Posterior vena cava (tissue), 2 donors: ENCODE measurements around the gene TMIGD3. TPM values are rescaled to one million over a fixed set of nuclear protein-coding genes. Genes with fewer than 3 reads are reported as not detected.
"Not testable (repeated sequence)": the region's sequence is repeated elsewhere in the genome, so short reads cannot be mapped to it uniquely, and the experiment has no call there.

ENCODE experiments used
- DNase-seq: peaks from one replicate; pipeline ENCODE4 v3.0.0-alpha.2; 2020; ENCODE audit warnings: low spot score
- intact Hi-C, 2 donors: fragments of 100-400 bp; cut with DNase I; formaldehyde crosslinking; loops; one replicate each; pipeline versions ENCODE4 v1.14.1 to v1.14.2; 2022 to 2023
- long read RNA-seq, 2 donors: library from polyadenylated mRNA; unstranded; transcript quantifications; one replicate each; pipeline ENCODE4 v2.0.0, GENCODE V29; 2020 to 2021
- total RNA-seq, 2 donors: library from RNA; stranded (reverse); fragmentation: NEBNext Ultra II Directional; extraction: Animal tissue kit (Norgen Biotek cat#: 25700); gene quantifications; one replicate each; pipeline ENCODE4 v1.2.1, GENCODE V29; 2021
- donor health status: DM: yes; HTN: yes; CAD: no.
- donor health status: DM: yes; HTN: yes; CAD: no.

Gene TMIGD3
- total RNA-seq = 1 to 10 TPM; 4.2 to 7.1 TPM
- long read RNA-seq, donor 1 = 0 reads
- long read RNA-seq, donor 2 = 0 reads

DNA sequence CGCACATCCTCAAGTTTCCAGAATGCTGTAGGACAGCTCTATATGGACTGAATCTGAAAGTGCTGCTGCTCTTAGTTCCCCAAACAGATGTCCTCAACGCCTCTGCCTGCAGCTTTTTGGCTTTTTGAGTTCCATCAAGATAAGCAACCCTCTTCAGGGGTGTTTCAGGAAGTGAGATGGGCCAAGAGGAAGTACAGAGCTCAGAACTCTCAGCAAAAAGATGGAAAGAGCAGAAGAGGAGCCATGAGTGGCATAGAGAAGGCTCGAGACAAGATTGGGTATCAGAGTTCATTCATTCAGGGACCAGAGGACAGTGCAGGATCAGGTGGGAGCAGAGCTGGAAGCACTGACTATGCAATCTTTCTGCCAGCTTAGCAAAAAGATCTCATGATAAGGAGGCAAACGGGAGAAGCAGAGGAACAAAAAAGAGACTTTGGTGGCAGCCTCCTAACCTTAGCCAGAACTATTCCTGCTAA lies at the start of gene TMIGD3, which contains the start of gene ADORA3:
TMIGD3 (minus strand) TSS at position 49 of the 476 bp plus-strand sequence. CDS start 279 bp downstream, outside the sequence.
ADORA3 (minus strand) TSS at position 49 of the 476 bp plus-strand sequence. CDS start 279 bp downstream, outside the sequence.
- intact Hi-C loops = loop anchor here in 1 of 2 donors (10.0 kb wide), 1 partner anchor 241 kb away; no protein-coding TSS in a partner anchor
- DNase-seq = no peak

DNA sequence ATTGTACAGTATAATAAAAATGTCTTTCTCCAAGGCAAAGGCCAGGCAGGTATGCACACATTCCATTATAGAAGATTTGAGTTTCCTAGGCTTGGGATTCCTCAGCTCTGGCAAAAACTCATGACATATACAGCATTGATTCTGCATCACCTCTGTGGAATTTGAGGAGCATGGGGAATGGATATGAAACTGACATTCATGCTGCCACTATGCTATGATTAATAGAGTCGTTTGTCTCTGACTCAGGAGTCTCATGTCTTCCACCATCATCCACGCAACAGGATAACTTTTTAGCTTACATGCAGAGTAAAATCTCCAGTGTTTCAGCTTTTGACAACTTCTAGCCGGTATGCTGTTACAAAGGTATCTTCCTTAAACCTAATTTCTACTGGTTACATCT lies 49.8 kb upstream of the TMIGD3 start:
- no peak for DNase-seq

DNA sequence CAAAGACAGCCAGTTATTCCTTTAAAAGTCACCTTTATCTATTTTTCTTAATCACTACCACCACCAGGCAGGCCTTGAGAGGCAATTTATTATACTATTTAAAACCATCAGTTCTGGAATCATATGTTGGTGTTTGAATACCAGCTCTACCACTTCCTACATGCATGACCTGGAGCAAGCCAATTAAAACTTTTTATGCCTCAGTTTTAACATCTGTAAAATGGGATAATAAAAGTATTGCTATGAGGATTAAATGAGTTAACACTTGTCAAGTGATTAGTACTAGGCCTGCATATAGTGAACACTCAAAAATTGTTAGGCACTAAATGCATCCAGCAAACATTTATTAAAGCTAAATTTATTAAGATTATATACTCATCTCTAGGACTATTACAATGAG lies 49.2 kb upstream of the TMIGD3 start:
- no peak for DNase-seq
- intact Hi-C loops = no loop called here

More for the DNA sequence above, 49.8 kb upstream of the TMIGD3 start:
- intact Hi-C loops = no loop called here

DNA sequence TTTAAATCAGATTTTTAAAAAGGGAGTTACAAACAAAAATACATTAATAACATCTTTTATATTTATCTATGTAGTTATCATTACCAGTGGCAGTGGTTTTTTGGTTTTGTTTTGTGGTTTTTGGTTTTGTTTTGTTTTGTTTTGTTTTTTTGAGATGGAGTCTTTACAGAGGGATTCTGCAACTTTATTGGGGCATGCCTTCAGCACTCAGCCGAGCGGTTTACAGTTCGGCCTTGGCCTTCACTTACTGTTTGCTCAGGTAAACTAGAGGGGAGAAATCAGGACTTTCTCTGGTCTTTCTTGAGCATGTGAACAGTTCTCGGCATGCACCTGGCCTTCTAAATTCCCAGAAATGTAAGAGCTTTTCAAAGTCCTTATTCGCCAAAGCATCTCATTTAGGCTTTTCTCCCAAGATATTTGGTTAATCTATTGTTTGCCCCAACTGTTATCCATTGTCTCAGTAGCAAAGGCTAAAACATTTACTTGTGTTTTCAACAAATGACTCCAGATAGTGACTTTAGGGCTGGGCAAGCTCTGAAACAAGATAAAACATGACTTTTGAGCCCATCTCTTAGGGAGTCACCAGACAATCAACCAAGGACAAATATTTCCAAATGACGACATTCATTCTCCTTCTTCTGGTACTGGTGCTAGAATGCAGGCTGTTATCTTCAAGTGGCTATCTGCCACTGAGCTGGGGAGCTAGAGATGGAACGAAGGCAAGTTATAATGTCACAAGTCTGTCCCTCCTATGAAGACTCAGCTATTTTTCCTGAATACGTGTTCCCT lies 48.4 kb upstream of the TMIGD3 start:
- intact Hi-C loops = no loop called here
- no peak for DNase-seq

DNA sequence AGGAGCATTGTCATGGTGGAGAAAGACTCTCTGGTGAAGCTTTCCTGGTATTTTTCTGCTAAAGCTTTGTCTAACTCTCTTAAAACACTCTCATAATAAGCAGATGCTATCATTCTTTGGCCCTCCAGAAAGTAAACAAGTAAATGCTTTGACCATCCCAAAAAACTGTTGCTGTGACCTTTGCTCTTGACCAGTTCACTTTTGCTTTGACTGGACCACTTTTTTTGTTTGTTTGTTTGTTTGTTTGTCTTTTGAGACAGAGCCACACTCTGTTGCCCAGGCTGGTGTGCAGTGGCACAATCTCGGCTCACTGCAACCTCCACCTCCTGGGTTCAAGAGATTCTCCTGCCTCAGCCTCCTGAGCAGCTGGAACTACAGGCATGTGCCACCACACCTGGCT lies 44.4 kb upstream of the TMIGD3 start:
- DNase-seq, intact Hi-C loops: not testable (repeated sequence)

DNA sequence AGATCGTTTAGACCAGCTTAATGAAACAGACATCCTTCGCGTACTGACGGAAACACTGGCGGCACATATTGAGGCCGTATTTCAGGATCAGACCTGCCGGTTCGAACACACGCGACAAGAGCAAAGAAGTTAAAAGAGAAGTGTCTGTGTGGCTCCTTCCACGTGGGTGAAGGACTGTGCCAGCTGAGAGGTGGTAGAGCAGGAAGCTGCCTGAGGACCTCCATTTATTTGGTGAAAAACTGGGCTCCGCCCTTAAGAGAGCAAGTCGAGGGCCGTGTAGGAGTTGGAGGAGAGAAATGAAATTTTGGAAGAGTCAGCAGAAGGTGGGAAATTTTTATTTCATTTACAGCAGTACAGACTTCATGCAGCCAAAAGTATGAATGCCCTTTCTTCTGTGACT lies 38.8 kb upstream of the TMIGD3 start:
- DNase-seq = no peak
- intact Hi-C loops = no loop called here

DNA sequence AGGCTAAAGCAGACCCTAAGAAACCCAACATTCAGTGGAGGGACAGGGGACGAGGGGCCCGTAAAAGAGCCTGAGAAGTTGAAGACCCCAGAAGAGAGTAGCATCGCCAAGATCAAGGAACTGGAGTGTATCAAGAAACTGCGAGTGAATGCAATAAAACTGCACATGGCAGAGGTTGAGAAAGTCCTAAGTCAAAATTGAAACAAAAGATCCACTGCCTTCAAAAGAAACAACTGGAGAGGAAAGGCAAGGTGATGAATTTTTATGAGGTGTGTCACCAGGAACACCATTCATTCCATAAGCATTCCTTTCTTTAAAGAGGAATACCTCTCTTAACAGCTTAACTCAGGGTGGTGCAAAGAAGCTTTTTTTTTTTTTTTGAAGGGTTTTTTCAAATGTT lies 38.3 kb upstream of the TMIGD3 start:
- no peak for DNase-seq
- intact Hi-C loops = no loop called here

DNA sequence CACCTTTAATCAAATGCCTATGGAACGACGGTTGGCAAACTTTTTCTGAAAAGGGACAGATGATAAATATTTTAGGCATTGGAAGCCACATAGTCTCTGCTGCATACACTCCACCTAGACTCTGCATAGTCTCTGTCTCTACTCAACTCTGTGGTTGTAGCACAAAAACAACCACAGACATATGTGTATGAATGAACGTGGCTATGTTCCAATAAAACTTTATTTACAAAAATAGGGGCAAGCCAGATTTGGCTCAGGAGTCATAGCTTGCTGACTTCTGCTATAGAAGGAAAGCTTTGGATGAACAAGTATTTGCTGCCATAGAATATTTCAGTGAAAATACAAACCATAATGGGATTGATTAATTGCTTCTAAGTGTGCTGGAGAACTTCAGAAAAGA lies 37.5 kb upstream of the TMIGD3 start:
- DNase-seq = no peak
- intact Hi-C loops = no loop called here

DNA sequence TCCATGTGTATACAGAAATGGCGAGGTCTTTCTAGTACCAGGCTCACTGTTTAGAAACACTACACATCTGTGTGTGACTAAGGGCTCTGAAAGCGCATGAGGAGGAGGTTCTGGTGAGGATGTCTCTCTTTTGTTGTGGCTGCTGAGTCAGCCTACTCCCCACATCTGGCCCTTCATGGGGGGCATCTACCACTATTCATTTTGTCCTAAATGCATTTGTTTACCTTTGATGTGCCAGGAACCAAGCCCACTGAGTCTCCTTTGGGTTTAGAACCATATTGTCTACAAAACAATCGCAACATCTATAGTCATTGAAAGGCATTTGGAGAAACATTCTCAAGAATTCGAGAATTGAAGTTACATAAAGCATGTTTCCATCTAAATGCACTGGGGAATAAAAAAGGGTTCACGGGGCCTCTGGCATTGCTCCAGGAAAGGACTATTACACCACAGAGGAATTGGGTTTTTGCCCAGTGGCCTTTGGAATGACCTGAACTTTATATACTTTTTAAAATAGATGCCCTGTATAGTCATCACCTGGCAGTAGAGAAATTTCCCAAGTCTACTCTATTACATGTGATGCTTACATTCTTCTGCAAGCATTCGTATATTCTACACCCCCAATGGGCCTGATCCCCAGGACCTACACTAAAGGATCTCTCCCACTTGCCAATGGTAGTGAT lies 35.1 kb upstream of the TMIGD3 start:
- DNase-seq = no peak
- intact Hi-C loops = no loop called here

DNA sequence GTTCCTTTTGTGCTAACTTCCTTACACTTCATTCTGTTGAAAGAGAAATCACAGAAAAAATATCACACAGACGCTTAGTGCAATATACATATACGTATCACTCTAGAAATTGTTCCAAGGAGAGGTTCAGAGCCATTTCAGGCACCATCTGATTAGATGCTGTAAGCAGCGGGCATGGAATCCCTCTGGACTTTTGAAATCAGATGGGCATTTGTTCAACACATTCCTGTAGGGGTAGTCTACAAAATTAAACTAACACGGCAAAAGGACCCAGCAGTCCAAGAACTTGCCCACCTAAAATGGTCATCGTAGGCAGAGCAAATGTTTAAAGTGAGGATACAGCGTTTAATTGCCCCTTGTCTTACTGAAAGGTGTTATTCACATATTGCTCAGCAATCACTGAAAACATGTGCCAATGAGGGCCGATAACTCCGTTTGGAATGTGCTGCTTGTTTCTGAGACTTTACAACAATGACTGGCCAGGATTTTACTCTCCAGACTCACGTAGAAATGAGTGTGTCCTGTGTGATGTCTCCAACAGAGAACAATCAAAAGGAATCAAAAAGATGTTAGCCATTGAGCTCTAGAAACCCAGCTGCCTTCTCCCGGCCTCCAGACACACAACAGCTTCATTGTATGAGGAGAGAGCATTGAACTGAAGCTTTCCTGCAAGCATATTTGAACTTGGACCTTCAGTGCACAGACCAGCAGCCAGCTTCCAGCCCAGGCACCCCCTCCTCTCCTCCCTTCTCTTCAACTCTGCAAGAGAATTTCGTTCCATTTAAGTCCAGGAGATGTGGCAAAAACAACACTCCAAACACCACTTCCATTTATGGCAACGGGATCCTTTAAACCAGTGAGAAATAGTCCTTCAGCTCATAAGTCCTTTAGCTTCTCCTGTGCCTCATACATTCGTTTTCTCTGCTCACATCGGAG lies 32.1 kb upstream of the TMIGD3 start:
- no peak for DNase-seq

DNA sequence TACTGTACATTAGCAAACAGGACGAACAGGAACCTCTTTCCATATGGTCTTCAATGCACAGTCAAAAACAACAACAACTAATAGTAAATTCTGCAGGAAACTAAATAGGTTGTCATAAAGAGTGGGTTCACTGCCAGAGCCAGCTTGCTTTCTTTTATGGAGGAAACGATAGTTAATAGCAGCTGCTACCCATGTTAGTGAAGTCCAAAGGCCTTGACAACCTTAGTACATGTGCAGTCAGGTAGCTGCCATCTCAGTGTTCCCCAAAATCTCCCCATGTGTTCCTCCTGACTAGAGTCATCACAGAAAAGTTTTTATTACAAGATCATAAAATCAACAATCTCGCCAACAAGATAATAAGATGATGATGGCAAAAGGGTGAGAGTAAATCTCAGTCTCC lies 16.6 kb upstream of the TMIGD3 start:
- intact Hi-C loops = no loop called here
- no peak for DNase-seq

More for the DNA sequence above, 32.1 kb upstream of the TMIGD3 start:
- intact Hi-C loops = no loop called here

DNA sequence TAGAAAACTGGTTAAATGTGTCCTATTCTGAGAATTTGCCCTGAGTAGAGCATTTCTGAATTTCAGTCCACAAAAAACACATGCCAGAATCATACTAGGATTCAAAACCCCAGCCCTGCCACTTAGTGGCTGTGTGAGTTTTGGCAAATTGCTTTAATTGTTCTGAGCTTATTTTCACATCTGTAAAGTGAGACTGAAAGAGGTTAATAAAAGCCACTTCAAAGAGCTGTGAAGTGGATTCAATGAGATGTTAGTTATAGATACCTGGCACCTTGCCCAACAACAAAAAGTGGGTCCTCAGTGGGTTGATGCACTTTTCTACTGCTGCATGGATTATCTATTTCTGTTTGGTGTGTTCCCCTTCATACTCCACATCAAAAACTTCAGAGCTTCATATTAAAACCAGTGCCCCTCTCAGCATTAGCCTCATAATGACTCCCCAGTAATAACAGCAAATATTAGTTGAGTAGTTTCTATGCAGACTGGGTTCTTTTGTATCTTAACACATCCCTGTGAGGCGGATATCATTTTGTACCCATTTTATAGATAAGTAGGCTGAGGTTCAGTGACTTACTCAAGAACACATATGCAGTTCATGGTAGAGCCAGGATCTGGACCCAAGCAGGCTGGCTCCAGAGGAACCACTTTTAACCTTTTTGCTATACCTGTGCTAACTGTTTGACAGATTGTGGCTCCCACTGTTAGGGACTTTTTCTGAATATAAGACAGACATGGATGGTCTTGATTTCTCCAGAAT lies 14.2 kb upstream of the TMIGD3 start:
- no peak for DNase-seq
- intact Hi-C loops = no loop called here

DNA sequence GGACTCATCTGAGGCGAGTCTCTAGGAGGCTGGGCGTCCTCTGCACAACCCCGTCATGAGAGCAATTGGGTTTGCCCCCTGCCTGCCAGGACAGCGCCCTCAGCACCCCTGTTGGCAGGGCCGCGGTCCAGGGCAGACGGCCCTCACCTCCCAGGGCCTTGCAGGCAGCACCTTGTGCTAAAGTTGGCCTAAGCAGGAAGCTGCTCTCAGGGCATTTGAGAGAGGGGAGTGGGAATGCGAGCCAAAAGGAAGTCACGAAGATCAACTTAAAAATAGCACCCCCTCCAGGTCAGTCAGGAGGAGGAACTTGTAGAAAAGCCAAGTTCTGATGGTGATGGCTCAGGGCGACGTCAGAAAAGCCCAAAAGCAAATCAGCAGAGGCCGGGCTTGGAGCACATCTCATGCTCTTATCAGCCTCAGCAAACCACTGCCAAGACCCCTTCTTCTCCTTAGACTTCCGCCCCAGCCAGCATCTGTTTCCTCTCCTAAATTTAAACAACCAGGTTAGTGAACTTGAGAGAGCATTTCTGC lies 12.6 kb upstream of the TMIGD3 start:
- no peak for DNase-seq

DNA sequence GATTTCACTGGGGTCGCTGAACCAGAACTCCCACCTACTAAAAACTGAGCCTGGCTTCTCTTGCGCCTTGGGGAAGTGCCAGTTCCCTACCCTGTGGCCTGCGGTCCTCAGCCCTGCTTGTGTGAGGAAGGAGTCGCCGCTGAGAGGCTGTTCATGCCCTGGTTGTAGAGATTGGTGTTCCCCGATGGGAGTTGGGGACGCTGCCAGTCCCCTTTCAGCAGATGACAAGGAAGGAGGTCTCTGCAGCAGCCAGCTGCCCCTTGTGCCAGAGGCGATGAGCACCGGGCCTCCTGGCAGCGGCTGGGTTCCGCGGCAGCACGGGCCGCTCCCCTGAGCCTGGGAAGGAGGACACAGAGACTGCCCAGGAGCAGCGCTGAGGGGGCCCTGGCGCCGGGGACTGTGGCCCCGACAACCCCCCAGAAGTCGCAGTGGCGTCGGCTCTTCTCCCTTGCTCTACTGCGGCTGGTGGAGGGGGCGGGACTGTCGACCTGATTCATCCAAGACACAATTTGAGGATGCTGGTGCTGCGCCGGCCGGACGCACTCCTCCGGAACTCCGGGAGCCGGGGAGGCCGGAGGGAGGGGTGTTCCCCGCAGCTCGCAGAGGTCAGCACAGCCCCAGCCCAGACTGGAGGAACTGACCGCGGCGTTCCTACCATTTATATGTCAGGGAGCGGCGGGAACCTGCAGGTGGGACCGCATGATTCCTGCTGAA lies 12.0 kb upstream of the TMIGD3 start:
- intact Hi-C loops = no loop called here
- peak; percentile 93 for DNase-seq

More for the DNA sequence above, 12.6 kb upstream of the TMIGD3 start:
- intact Hi-C loops = no loop called here

DNA sequence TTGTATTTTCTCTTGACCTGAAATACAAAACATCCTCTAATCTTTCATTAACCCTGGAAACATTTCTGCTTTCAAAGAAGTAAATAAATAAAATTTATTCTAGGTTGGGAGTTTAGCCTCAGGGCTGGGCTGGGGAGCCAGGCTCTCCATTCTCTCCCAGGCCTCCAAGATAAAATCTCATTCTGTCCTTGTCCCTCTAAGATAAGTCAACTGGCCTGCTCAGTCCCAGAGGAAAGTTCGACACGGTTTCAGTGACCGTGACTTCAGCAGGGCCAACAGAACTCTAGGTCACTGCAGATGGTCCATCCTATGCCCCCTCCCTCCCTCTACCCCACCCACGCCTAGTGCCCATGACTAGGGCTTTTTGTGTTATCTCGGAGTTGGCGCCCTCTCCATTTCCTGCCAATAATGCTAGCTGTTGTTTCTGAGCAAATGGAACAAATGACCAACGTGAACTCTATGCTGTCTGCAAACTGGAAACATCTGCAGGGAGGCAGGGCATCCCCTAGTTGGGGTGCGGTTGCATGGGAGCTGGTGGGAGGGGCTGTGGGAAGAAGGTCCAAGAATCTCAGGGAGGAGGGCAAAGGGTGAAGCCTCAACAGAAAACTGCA lies 10.1 kb upstream of the TMIGD3 start:
- DNase-seq = no peak
- intact Hi-C loops = no loop called here

DNA sequence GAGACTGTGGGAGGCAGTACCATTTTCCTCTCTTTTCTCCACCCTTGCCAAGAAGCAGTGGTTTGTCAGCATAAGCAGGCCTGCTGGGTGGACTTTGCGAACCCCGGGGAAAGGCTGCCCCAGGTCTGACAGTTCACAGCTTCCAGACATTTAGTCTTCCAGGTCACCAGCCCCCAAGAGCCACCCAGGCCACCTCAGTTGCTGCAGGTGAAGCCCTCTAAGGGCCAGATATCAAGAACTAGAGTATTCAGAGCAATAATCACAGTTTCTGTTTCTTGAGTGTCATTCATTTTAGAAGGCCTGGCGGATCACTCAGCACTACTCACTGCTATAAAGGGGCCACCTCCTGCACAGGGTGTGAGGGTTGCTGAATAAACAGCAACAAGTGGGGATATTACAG lies 9.5 kb upstream of the TMIGD3 start:
- DNase-seq = no peak
- intact Hi-C loops = no loop called here

DNA sequence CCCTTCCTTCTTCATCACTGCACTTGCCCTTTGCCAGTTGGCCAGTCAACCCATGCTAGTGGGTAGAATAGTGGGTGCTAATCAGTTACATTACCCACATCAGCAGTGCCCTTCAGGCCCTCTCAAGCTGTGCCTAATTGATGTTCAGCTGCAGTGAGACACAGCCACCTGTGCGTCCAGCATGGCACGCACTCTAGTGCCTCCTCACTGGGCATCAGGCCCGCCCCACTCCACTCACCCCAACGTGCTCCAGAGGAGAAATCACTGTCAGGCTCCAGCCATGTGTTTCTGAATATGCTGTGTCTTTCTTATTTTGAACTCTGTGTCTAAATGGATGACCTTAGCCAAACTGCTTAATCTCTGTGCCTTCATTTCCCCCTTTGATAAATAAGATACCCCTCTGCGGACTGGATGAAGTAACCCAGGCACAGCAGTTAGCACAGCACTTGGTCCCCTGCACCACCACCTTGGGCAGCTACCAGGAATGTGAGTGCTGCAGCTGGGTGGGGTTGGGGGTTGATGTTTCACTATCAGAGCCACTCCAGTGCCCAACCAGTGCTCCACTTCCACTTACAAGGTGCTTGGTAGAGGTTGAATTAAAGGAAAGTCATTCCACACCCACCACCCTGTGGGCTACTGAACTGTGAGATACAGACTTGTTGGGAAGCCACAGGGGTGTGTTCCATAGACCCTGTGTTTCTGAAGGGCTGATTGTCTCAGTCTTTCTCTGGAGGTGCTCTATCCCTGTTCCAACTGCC lies 8.9 kb upstream of the TMIGD3 start:
- intact Hi-C loops = no loop called here

More for the DNA sequence above, 8.9 kb upstream of the TMIGD3 start:
- DNase-seq = no peak
